NCI-H2029 treated with DMSO at 0.1 percent for 48 hours (cell line): ENCODE measurements around the gene KCNIP1.

Experiments used
- DNase-seq: peaks from one replicate; lab custom pipeline; 2025; lab: John Stamatoyannopoulos, UW

KCNIP1 gene

GRCh38 chr5:170503990-170504596, at the start of gene KCNIP1:
TSS of gene KCNIP1 (plus strand) at chr5:170504020.
- DNase-seq, result no peak

GRCh38 chr5:170463426-170463825, 40.4 kb upstream of the KCNIP1 start:
- no peak for DNase-seq

- DNase-seq, result no peak
These were observed 39.3 kb upstream of the KCNIP1 start for GRCh38 chr5:170464280-170465127.

GRCh38 chr5:170466553-170466952, 37.3 kb upstream of the KCNIP1 start:
- no peak for DNase-seq

GRCh38 chr5:170466988-170467707, 36.7 kb upstream of the KCNIP1 start:
- no peak for DNase-seq

GRCh38 chr5:170468633-170469285, 35.1 kb upstream of the KCNIP1 start:
- DNase-seq, result no peak

- DNase-seq, result no peak
These were observed 34.4 kb upstream of the KCNIP1 start for GRCh38 chr5:170469414-170469813.

- DNase-seq, result no peak
These were observed 33.5 kb upstream of the KCNIP1 start for GRCh38 chr5:170470275-170470674.

GRCh38 chr5:170470808-170471404, 32.9 kb upstream of the KCNIP1 start:
- DNase-seq, result no peak

GRCh38 chr5:170471551-170472178, 32.2 kb upstream of the KCNIP1 start:
- DNase-seq, result no peak

- DNase-seq, result no peak
These were observed 30.2 kb upstream of the KCNIP1 start for GRCh38 chr5:170473642-170474041.

- no peak for DNase-seq
These were observed 29.1 kb upstream of the KCNIP1 start for GRCh38 chr5:170474489-170475274.

GRCh38 chr5:170475294-170476000, 28.4 kb upstream of the KCNIP1 start:
- no peak for DNase-seq

GRCh38 chr5:170476704-170477103, 27.1 kb upstream of the KCNIP1 start:
- DNase-seq, result no peak

- no peak for DNase-seq
These were observed 25.9 kb upstream of the KCNIP1 start for GRCh38 chr5:170477906-170478305.

- no peak for DNase-seq
These were observed 25.5 kb upstream of the KCNIP1 start for GRCh38 chr5:170478306-170478705.

GRCh38 chr5:170479484-170479883, 24.3 kb upstream of the KCNIP1 start:
- no peak for DNase-seq

GRCh38 chr5:170480260-170480659, 23.6 kb upstream of the KCNIP1 start:
- DNase-seq, result no peak

- no peak for DNase-seq
These were observed 22.0 kb upstream of the KCNIP1 start for GRCh38 chr5:170481849-170482248.

GRCh38 chr5:170482511-170482910, 21.3 kb upstream of the KCNIP1 start:
- DNase-seq, result no peak
